H9 (cell line): ENCODE measurements around the gene ZC3HAV1. TPM values are rescaled to one million over a fixed set of nuclear protein-coding genes. Genes with fewer than 3 reads are reported as not detected.

Source experiments
- DNase-seq: peaks from one replicate; pipeline ENCODE4 v3.0.0-alpha.2; 2017
- H2AFZ ChIP-seq: one replicate; pipeline ENCODE4 v1.6.1; 2013; ENCODE audit warnings: mild to moderate bottlenecking, low read length, control low read depth, moderate library complexity
- H2AK5ac ChIP-seq: 2 replicates; pipeline ENCODE4 v1.6.1; 2013; ENCODE audit warnings: low read length, control low read depth, mixed read lengths; ENCODE audit not compliant: insufficient read length
- H2BK120ac ChIP-seq: one replicate; pipeline ENCODE4 v1.6.1; 2013; ENCODE audit warnings: low read depth, mild to moderate bottlenecking, low read length, control low read depth, inconsistent platforms; ENCODE audit not compliant: poor library complexity, severe bottlenecking
- H2BK12ac ChIP-seq: 2 replicates; pipeline ENCODE4 v1.6.1; 2013; ENCODE audit warnings: low read length, control low read depth, mixed read lengths, low read depth; ENCODE audit not compliant: insufficient read length
- H2BK15ac ChIP-seq: 2 replicates; pipeline ENCODE4 v1.6.1; 2013; ENCODE audit warnings: low read depth, low read length, control low read depth
- H2BK20ac ChIP-seq: one replicate; pipeline ENCODE4 v1.6.1; 2013; ENCODE audit warnings: low read depth, mild to moderate bottlenecking, low read length, control low read depth, inconsistent platforms; ENCODE audit not compliant: poor library complexity, severe bottlenecking
- H2BK5ac ChIP-seq: 2 replicates; pipeline ENCODE4 v1.6.1; 2013; ENCODE audit warnings: low read length, control low read depth, mixed read lengths; ENCODE audit not compliant: insufficient read length
- H3K14ac ChIP-seq: 2 replicates; pipeline ENCODE4 v1.6.1; 2013; ENCODE audit warnings: low read length, control low read depth; ENCODE audit not compliant: insufficient read depth
- H3K18ac ChIP-seq: 2 replicates; pipeline ENCODE4 v1.6.1; 2013; ENCODE audit warnings: low read depth, mild to moderate bottlenecking, mixed read lengths, low read length, control low read depth; ENCODE audit not compliant: insufficient read length
- H3K23ac ChIP-seq: 2 replicates; pipeline ENCODE4 v1.6.1; 2013; ENCODE audit warnings: low read length, control low read depth, mixed read lengths, low read depth; ENCODE audit not compliant: insufficient read length
- H3K23me2 ChIP-seq: 2 replicates; pipeline ENCODE4 v1.6.1; 2013; ENCODE audit warnings: low read depth, mild to moderate bottlenecking, mixed read lengths, low read length, control low read depth; ENCODE audit not compliant: insufficient read length, poor library complexity, severe bottlenecking
- H3K27ac ChIP-seq: 2 replicates; pipeline ENCODE4 v1.5.1; 2013; ENCODE audit warnings: low read length, control low read depth, mixed read lengths, low read depth; ENCODE audit not compliant: insufficient read length
- H3K27me3 ChIP-seq: 2 replicates; pipeline ENCODE4 v1.6.1; 2013; ENCODE audit warnings: low read length, control low read depth, inconsistent platforms; ENCODE audit not compliant: insufficient read depth
- H3K4ac ChIP-seq: 2 replicates; pipeline ENCODE4 v1.6.1; 2013; ENCODE audit warnings: low read depth, mild to moderate bottlenecking, control low read depth, inconsistent platforms, low read length, moderate library complexity
- H3K4me1 ChIP-seq: 2 replicates; pipeline ENCODE4 v1.6.1; 2013; ENCODE audit warnings: low read length, control low read depth, inconsistent platforms; ENCODE audit not compliant: insufficient read depth
- H3K4me2 ChIP-seq: 2 replicates; pipeline ENCODE4 v1.6.1; 2013; ENCODE audit warnings: low read length, control low read depth, mixed read lengths; ENCODE audit not compliant: insufficient read length, insufficient read depth
- H3K56ac ChIP-seq: 2 replicates; pipeline ENCODE4 v1.6.1; 2013; ENCODE audit warnings: low read depth, mild to moderate bottlenecking, mixed read lengths, low read length, control low read depth; ENCODE audit not compliant: insufficient read length
- H3K79me1 ChIP-seq: 2 replicates; pipeline ENCODE4 v1.6.1; 2013; ENCODE audit warnings: low read depth, mild to moderate bottlenecking, moderate library complexity, low read length, control low read depth, inconsistent platforms; ENCODE audit not compliant: insufficient read depth, poor library complexity, severe bottlenecking
- H3K79me2 ChIP-seq: 2 replicates; pipeline ENCODE4 v1.6.1; 2013; ENCODE audit warnings: low read length, control low read depth, inconsistent platforms; ENCODE audit not compliant: insufficient read depth
- H3K9ac ChIP-seq: 2 replicates; pipeline ENCODE4 v1.6.1; 2013; ENCODE audit warnings: low read length, control low read depth, mixed read lengths; ENCODE audit not compliant: insufficient read length; ENCODE audit errors: extremely low read depth
- H3K9me3 ChIP-seq: one replicate; pipeline ENCODE4 v1.6.1; 2013; ENCODE audit warnings: low read depth, low read length, inconsistent platforms; ENCODE audit not compliant: control insufficient read depth
- H3T11ph ChIP-seq: one replicate; pipeline ENCODE4 v1.6.1; 2013; ENCODE audit warnings: mild to moderate bottlenecking, low read length, control low read depth, inconsistent platforms
- H4K20me1 ChIP-seq: one replicate; pipeline ENCODE4 v1.6.1; 2013; ENCODE audit not compliant: control insufficient read depth, insufficient read length, insufficient read depth
- H4K5ac ChIP-seq: 2 replicates; pipeline ENCODE4 v1.6.1; 2013; ENCODE audit warnings: low read depth, mild to moderate bottlenecking, mixed read lengths, low read length, control low read depth; ENCODE audit not compliant: insufficient read length
- H4K8ac ChIP-seq: replicated peaks from 2 replicates; pipeline ENCODE4 v1.6.1; 2013; ENCODE audit warnings: low read length, control low read depth, mixed read lengths, low read depth; ENCODE audit not compliant: insufficient read length
- H4K91ac ChIP-seq: 2 replicates; pipeline ENCODE4 v1.6.1; 2013; ENCODE audit warnings: low read depth, mild to moderate bottlenecking, moderate library complexity, mixed read lengths, low read length, control low read depth; ENCODE audit not compliant: insufficient read length
- H3K27ac Mint-ChIP-seq, 3 experiments: 2 replicates in 2 of 3; 3 replicates in 1 of 3; pipeline ENCODE4 v1.8.0; 2020 to 2021; ENCODE audit warnings: mixed read lengths in 3 of 3, mild to moderate bottlenecking in 1 of 3, moderate library complexity in 1 of 3
- H3K27me3 Mint-ChIP-seq: 2 replicates; pipeline ENCODE4 v1.8.0; 2021; ENCODE audit warnings: low read depth, mild to moderate bottlenecking, moderate library complexity, mixed read lengths
- H3K36me3 Mint-ChIP-seq, 3 experiments: 2 replicates in 2 of 3; 3 replicates in 1 of 3; pipeline ENCODE4 v1.8.0; 2020 to 2021; ENCODE audit warnings: low read depth in 3 of 3, mixed read lengths in 3 of 3; ENCODE audit not compliant: insufficient read depth in 1 of 3
- H3K4me1 Mint-ChIP-seq, 2 experiments: 2 replicates each; pipeline ENCODE4 v1.8.0; 2020; ENCODE audit warnings: mixed read lengths in 2 of 2
- H3K4me3 Mint-ChIP-seq, 2 experiments: 2 replicates in 1 of 2; 3 replicates in 1 of 2; pipeline ENCODE4 v1.8.0; 2020 to 2021; ENCODE audit warnings: mild to moderate bottlenecking in 2 of 2, mixed read lengths in 2 of 2, moderate library complexity in 1 of 2
- H3K9me3 Mint-ChIP-seq, 2 experiments: 2 replicates in 1 of 2; 3 replicates in 1 of 2; pipeline ENCODE4 v1.8.0; 2020; ENCODE audit warnings: mild to moderate bottlenecking in 2 of 2, mixed read lengths in 2 of 2, moderate library complexity in 1 of 2
- WGBS: extraction: QIAGEN DNeasy Blood & Tissue Kit; methylation state at CpG from one replicate; pipeline ENCODE4 v1.1.7; 2013; ENCODE audit warnings: missing lambda C conversion rate, low lambda C conversion rate, mixed read lengths; ENCODE audit not compliant: insufficient read length; ENCODE audit errors: extremely low coverage; 5-methylcytosine and 5-hydroxymethylcytosine counted together
- total RNA-seq: library from RNA; stranded (reverse); gene quantifications from 2 replicates; pipeline ENCODE4 v1.2.1, GENCODE V29; 2021
- TF ChIP-seq, protein P1 (sequence below): fragments of 200-600 bp; sonication (generic); conservative IDR thresholded peaks from 3 replicates; pipeline ENCODE4 v1.8.0; 2021; ENCODE audit warnings: antibody characterized with exemption, mild to moderate bottlenecking

The ZC3HAV1 gene
- total RNA-seq, 1 experiment from 2014 or later, result 32.8 TPM

DNA sequence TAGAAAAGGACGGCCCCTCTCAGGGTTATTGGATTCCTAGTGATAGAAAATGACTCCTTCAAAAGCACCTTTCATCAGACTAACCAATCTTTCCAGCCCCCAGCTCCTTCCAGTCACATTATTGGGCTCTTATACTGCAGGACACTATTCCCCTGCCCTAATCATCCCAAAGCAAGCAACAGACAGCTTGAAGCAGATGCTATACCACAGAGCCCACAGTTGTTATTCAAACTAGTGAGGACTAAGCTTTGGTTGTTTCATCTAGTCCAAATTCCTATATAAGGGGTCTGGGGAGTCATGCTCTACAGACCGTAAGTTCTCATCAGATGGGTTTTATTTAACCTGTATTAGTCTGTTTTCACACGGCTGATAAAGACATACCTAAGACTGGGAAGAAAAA is 98.1 kb downstream of the ZC3HAV1 start:
- Histone ChIP-seq H4K8ac (no peak overlapping the region), H2AK5ac (no peak overlapping the region), H3K79me2 (no peaks in the 10 kb centered on the region), H4K91ac (no peak overlapping the region), H3K4me1 (no peaks in the 10 kb centered on the region), H3K23me2 (no peaks in the 10 kb centered on the region), H3K56ac (no peak overlapping the region), H3K9me3 (no peaks in the 10 kb centered on the region), H3K79me1 (no peaks in the 10 kb centered on the region), H4K20me1 (no peaks in the 10 kb centered on the region), H2BK120ac (no peak overlapping the region), H3K14ac (no peak overlapping the region), H2BK15ac (no peak overlapping the region), H2BK5ac (no peak overlapping the region), H2BK20ac (no peak overlapping the region), H3K27me3 (no peaks in the 10 kb centered on the region), H3K27ac (no peak overlapping the region), H3T11ph (no peak overlapping the region), H3K4me2 (no peak overlapping the region), H3K4ac (no peak overlapping the region), H3K9ac (no peak overlapping the region), H2BK12ac (no peak overlapping the region), H2AFZ (no peak overlapping the region), H3K23ac (no peak overlapping the region), H4K5ac (no peak overlapping the region), H3K18ac (no peak overlapping the region)
- peaks cover 17 to 20% of the 10 kb centered on the region in 2 experiments for H3K4me1 Mint-ChIP-seq
- H3K27ac Mint-ChIP-seq, result no peak overlapping the region; a peak in 1 of 7 replicates
- no peak overlapping the region for H3K4me3 Mint-ChIP-seq
- H3K27me3 Mint-ChIP-seq, result peaks cover 4% of the 10 kb centered on the region
- no CpG with 5 or more reads among the region's 3 CpGs for WGBS
- peaks cover 0 to 8% (median 0%) of the 10 kb centered on the region in 3 experiments; a peak in 3 of 7 replicates for H3K36me3 Mint-ChIP-seq
- DNase-seq, result no peak
- peaks cover 10 to 11% of the 10 kb centered on the region in 2 experiments for H3K9me3 Mint-ChIP-seq
- TF ChIP-seq, protein P1, sequence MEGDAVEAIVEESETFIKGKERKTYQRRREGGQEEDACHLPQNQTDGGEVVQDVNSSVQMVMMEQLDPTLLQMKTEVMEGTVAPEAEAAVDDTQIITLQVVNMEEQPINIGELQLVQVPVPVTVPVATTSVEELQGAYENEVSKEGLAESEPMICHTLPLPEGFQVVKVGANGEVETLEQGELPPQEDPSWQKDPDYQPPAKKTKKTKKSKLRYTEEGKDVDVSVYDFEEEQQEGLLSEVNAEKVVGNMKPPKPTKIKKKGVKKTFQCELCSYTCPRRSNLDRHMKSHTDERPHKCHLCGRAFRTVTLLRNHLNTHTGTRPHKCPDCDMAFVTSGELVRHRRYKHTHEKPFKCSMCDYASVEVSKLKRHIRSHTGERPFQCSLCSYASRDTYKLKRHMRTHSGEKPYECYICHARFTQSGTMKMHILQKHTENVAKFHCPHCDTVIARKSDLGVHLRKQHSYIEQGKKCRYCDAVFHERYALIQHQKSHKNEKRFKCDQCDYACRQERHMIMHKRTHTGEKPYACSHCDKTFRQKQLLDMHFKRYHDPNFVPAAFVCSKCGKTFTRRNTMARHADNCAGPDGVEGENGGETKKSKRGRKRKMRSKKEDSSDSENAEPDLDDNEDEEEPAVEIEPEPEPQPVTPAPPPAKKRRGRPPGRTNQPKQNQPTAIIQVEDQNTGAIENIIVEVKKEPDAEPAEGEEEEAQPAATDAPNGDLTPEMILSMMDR, result no peak
